Measurements from ENCODE around the gene EPB41L5. TPM values are rescaled to one million over a fixed set of nuclear protein-coding genes. Genes with fewer than 3 reads are reported as not detected.

The EPB41L5 gene
- total RNA-seq, 1 donor from 2014 or later, result 84.0 TPM

- H3K4me2 ChIP-seq, result no peak overlapping the region
- Mint-ChIP-seq H3K27ac (no peak overlapping the region), H3K27me3 (ENCODE audit: insufficient read depth, low read depth) (peaks cover 3% of the 10 kb centered on the region), H3K9me3 (peaks cover 2% of the 10 kb centered on the region), H3K4me1 (no peaks in the 10 kb centered on the region), H3K36me3 (peaks cover 28% of the 10 kb centered on the region), H3K4me3 (no peak overlapping the region)
- H4K20me1 ChIP-seq (ENCODE audit: low read depth), result no peaks in the 10 kb centered on the region
- H3K9ac ChIP-seq, result no peak overlapping the region
- TF ChIP-seq, protein P1, sequence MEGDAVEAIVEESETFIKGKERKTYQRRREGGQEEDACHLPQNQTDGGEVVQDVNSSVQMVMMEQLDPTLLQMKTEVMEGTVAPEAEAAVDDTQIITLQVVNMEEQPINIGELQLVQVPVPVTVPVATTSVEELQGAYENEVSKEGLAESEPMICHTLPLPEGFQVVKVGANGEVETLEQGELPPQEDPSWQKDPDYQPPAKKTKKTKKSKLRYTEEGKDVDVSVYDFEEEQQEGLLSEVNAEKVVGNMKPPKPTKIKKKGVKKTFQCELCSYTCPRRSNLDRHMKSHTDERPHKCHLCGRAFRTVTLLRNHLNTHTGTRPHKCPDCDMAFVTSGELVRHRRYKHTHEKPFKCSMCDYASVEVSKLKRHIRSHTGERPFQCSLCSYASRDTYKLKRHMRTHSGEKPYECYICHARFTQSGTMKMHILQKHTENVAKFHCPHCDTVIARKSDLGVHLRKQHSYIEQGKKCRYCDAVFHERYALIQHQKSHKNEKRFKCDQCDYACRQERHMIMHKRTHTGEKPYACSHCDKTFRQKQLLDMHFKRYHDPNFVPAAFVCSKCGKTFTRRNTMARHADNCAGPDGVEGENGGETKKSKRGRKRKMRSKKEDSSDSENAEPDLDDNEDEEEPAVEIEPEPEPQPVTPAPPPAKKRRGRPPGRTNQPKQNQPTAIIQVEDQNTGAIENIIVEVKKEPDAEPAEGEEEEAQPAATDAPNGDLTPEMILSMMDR (IDR thresholded peaks at IDR 0.05), result no peak
- TF ChIP-seq EZH2phosphoT487 (IDR thresholded peaks at IDR 0.05) (no peak), EZH2 (IDR thresholded peaks at IDR 0.05) (no peak)
- H3K36me3 ChIP-seq, result peaks cover 12% of the 10 kb centered on the region
- H3K27me3 ChIP-seq, result no peaks in the 10 kb centered on the region
- H3K27ac ChIP-seq, result no peak overlapping the region
- H3K79me2 ChIP-seq (ENCODE audit: low read depth), result no peaks in the 10 kb centered on the region
- H3K4me3 ChIP-seq, result no peak overlapping the region
- no peak overlapping the region for H2AFZ ChIP-seq (replicated peaks)
- H3K4me1 ChIP-seq, result no peaks in the 10 kb centered on the region
- no peak for DNase-seq (ENCODE audit: low spot score)
- H3K9me3 ChIP-seq (ENCODE audit: low read depth), result no peaks in the 10 kb centered on the region
- H3F3A ChIP-seq (ENCODE audit: low read depth), result peaks cover 2% of the 10 kb centered on the region
These were observed 156.1 kb downstream of the EPB41L5 start for GRCh38 chr2:120169020-120169419.

GRCh38 chr2:120174963-120175581 is 162.2 kb downstream of the EPB41L5 start:
- H3K9me3 Mint-ChIP-seq, result no peaks in the 10 kb centered on the region
- TF ChIP-seq, protein P1 (IDR thresholded peaks at IDR 0.05), result peak; percentile 87
- no peak for TF ChIP-seq EZH2 (IDR thresholded peaks at IDR 0.05)
- TF ChIP-seq EZH2phosphoT487 (IDR thresholded peaks at IDR 0.05), result no peak
- H3K27ac Mint-ChIP-seq, result no peak overlapping the region
- Histone ChIP-seq H3K79me2 (ENCODE audit: low read depth) (no peaks in the 10 kb centered on the region), H2AFZ (replicated peaks) (no peak overlapping the region), H3K4me3 (no peak overlapping the region), H3K4me1 (peaks cover 3% of the 10 kb centered on the region), H3K27ac (no peak overlapping the region), H3K36me3 (peaks cover 6% of the 10 kb centered on the region), H3K9ac (no peak overlapping the region), H4K20me1 (ENCODE audit: low read depth) (no peaks in the 10 kb centered on the region), H3F3A (ENCODE audit: low read depth) (peaks cover 15% of the 10 kb centered on the region), H3K27me3 (no peaks in the 10 kb centered on the region), H3K4me2 (no peak overlapping the region), H3K9me3 (ENCODE audit: low read depth) (no peaks in the 10 kb centered on the region)
- H3K36me3 Mint-ChIP-seq, result peaks cover 20% of the 10 kb centered on the region
- peaks cover 3% of the 10 kb centered on the region for H3K27me3 Mint-ChIP-seq (ENCODE audit: insufficient read depth, low read depth)
- peak; percentile 73 for DNase-seq (ENCODE audit: low spot score)
- H3K4me3 Mint-ChIP-seq, result no peak overlapping the region
- peaks cover 9% of the 10 kb centered on the region for H3K4me1 Mint-ChIP-seq

- Mint-ChIP-seq H3K4me3 (no peak overlapping the region), H3K4me1 (peaks cover 9% of the 10 kb centered on the region), H3K27me3 (ENCODE audit: insufficient read depth, low read depth) (peaks cover 3% of the 10 kb centered on the region), H3K27ac (no peak overlapping the region), H3K9me3 (no peaks in the 10 kb centered on the region), H3K36me3 (peaks cover 20% of the 10 kb centered on the region)
- Histone ChIP-seq H3K27ac (no peak overlapping the region), H3K9me3 (ENCODE audit: low read depth) (no peaks in the 10 kb centered on the region), H3F3A (ENCODE audit: low read depth) (peaks cover 19% of the 10 kb centered on the region), H3K4me1 (peaks cover 3% of the 10 kb centered on the region), H4K20me1 (ENCODE audit: low read depth) (no peaks in the 10 kb centered on the region), H3K36me3 (peaks cover 6% of the 10 kb centered on the region), H3K27me3 (no peaks in the 10 kb centered on the region), H3K4me3 (no peak overlapping the region), H2AFZ (replicated peaks) (no peak overlapping the region), H3K9ac (no peak overlapping the region), H3K4me2 (no peak overlapping the region), H3K79me2 (ENCODE audit: low read depth) (no peaks in the 10 kb centered on the region)
- TF ChIP-seq EZH2phosphoT487 (IDR thresholded peaks at IDR 0.05) (no peak), EZH2 (IDR thresholded peaks at IDR 0.05) (no peak)
- TF ChIP-seq, protein P1 (IDR thresholded peaks at IDR 0.05), result no peak
- no peak for DNase-seq (ENCODE audit: low spot score)
These were observed 163.6 kb downstream of the EPB41L5 start for GRCh38 chr2:120176526-120176925.
